Sigmoid colon (tissue), 7 donors: ENCODE measurements around the gene C2CD5. TPM values are rescaled to one million over a fixed set of nuclear protein-coding genes. Genes with fewer than 3 reads are reported as not detected.
"Not testable (repeated sequence)": the region's sequence is repeated elsewhere in the genome, so short reads cannot be mapped to it uniquely, and the experiment has no call there.

Experiments
- DNase-seq: peaks from one replicate; pipeline ENCODE4 v3.0.0-alpha.2; 2019
- H3K27ac ChIP-seq, 4 donors: fragments of 200-600 bp; sonication (generic); one replicate each; pipeline ENCODE4 v1.5.1; 2016 to 2019; ENCODE audit warnings: mild to moderate bottlenecking in 1 of 4
- H3K27me3 ChIP-seq, 3 donors: fragments of 200-600 bp; sonication (generic); one replicate each; pipeline ENCODE4 v1.5.1; 2019; ENCODE audit warnings: mild to moderate bottlenecking in 1 of 3
- H3K36me3 ChIP-seq, 4 donors: fragments of 200-600 bp; sonication (generic); one replicate each; pipeline ENCODE4 v1.5.1; 2016 to 2019
- H3K4me1 ChIP-seq, 4 donors: fragments of 200-600 bp; sonication (generic); one replicate each; pipeline ENCODE4 v1.5.1; 2017 to 2019
- H3K4me3 ChIP-seq, 4 donors: fragments of 200-600 bp; sonication (generic); one replicate each; pipeline ENCODE4 v1.5.1; 2017 to 2019; ENCODE audit warnings: mild to moderate bottlenecking in 2 of 4, moderate library complexity in 1 of 4
- H3K9me3 ChIP-seq, 4 donors: fragments of 200-600 bp in 3 of 4; sonication (generic) in 3 of 4; one replicate each; pipeline versions ENCODE4 v1.5.1 to v1.6.1; 2013 to 2019
- CTCF ChIP-seq, 4 experiments: fragments of 450-650 bp in 3 of 4; fragments of 200-600 bp in 1 of 4; IDR thresholded peaks; one replicate each; pipeline ENCODE4 v1.5.1; 2016 to 2019; ENCODE audit warnings: antibody characterized with exemption in 4 of 4, mild to moderate bottlenecking in 3 of 4, moderate library complexity in 2 of 4
- EP300 ChIP-seq, 4 donors: sonication (generic); formaldehyde crosslinking; IDR thresholded peaks; one replicate each; pipeline ENCODE4 v1.6.1; 2017; ENCODE audit warnings: antibody characterized with exemption in 4 of 4
- POLR2A ChIP-seq, 2 donors: fragments of 450-650 bp; IDR thresholded peaks; one replicate each; pipeline ENCODE4 v1.6.1; 2016; ENCODE audit warnings: antibody characterized with exemption in 2 of 2, mild to moderate bottlenecking in 2 of 2, moderate library complexity in 2 of 2
- POLR2AphosphoS5 ChIP-seq, 4 donors: sonication (generic); formaldehyde crosslinking; IDR thresholded peaks; one replicate each; pipeline ENCODE4 v1.6.1; 2017; ENCODE audit warnings: antibody characterized with exemption in 4 of 4
- WGBS, 2 donors: extraction: QIAGEN DNeasy Blood & Tissue Kit; methylation state at CpG; one replicate each; pipeline ENCODE4 v1.1.7; 2013; 5-methylcytosine and 5-hydroxymethylcytosine counted together
- intact Hi-C: fragments of 100-400 bp; cut with DNase I; formaldehyde crosslinking; loops from one replicate; pipeline ENCODE4 v1.15.1; 2023
- polyA plus RNA-seq, 3 donors: library from polyadenylated mRNA; stranded (reverse); fragments of 200-250 nt; gene quantifications; one replicate each; pipeline ENCODE4 v1.2.3, GENCODE V29; 2013
- total RNA-seq, 4 donors: library from RNA; depleted of rRNA; stranded (reverse); fragments of >200 nt; gene quantifications; one replicate each; pipeline ENCODE4 v1.1.0, GENCODE V29; 2016
- donor health status: healthy with polysubstance abuse.
- donor health status: Bipolar disorder and iron deficiency.
- donor health status: healthy.

C2CD5 gene
- total and polyA plus RNA-seq, 7 donors = 21.6 to 60.1 (median 40.7) TPM

GRCh38 chr12:22481547-22482104, 62.7 kb downstream of the C2CD5 start:
- intact Hi-C loops = no loop called here
- Histone ChIP-seq H3K36me3 (peaks cover 0 to 60% (median 13%) of the 10 kb centered on the region in 4 donors), H3K4me3 (no peak overlapping the region), H3K27me3 (no peaks in the 10 kb centered on the region), H3K4me1 (no peaks in the 10 kb centered on the region), H3K27ac (no peak overlapping the region), H3K9me3 (no peaks in the 10 kb centered on the region)
- no peak for DNase-seq
- WGBS, 2 donors = 24 to 74% methylated on average over 5 of the region's 5 CpGs
- TF ChIP-seq POLR2A (IDR thresholded peaks at IDR 0.05) = no peak
- TF ChIP-seq CTCF (IDR thresholded peaks at IDR 0.05) = no peak
- no peak for TF ChIP-seq POLR2AphosphoS5 (IDR thresholded peaks at IDR 0.05)
- TF ChIP-seq EP300 (IDR thresholded peaks at IDR 0.05) = no peak

DNA sequence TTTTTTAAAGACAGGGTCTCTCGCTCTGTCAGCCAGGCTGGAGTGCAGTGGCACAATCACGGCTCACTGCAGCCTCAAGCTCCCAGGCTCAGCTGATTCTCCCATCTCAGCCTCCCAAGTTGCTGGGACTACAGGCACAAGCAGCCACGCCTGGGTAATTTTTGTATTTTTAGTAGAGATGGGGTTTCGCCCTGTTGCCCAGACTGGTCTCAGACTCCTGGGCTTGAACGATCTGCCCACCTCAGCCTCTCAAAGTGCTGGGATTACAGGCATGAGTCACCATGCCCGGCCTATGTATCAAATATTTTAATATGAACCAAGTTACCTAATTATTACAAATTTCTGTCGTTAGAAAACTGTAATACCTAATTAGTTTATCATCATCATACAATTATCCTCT, 63.5 kb downstream of the C2CD5 start:
- peaks cover 0 to 60% (median 13%) of the 10 kb centered on the region in 4 donors for H3K36me3 ChIP-seq
- WGBS, 2 donors = 79 to 88% methylated on average over 7 of the region's 7 CpGs
- H3K4me3 ChIP-seq, H3K27ac ChIP-seq, DNase-seq, H3K9me3 ChIP-seq, H3K27me3 ChIP-seq, H3K4me1 ChIP-seq, intact Hi-C loops: not testable (repeated sequence)

DNA sequence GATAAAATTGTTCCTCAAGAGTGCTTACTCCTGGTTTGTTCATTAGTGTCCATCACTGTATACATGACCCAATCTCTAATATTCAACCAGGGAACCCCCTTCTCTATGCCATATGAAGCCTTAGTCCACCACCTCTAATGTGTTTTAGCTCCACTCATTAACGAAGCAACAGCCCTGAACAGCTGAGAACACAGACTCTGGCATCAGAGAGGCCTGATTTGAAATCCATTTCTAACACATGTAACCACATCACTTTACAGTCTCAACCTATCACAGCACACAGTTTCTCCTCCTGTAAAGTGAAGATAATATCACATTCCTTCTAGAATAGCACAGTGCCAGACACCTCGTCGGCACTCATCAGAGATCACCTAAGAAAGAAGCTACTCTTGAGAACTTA, 64.3 kb downstream of the C2CD5 start:
- Histone ChIP-seq H3K27me3 (no peaks in the 10 kb centered on the region), H3K9me3 (no peaks in the 10 kb centered on the region), H3K27ac (no peak overlapping the region), H3K4me1 (no peaks in the 10 kb centered on the region), H3K36me3 (peaks cover 0 to 63% (median 13%) of the 10 kb centered on the region in 4 donors), H3K4me3 (no peak overlapping the region)
- TF ChIP-seq POLR2A (IDR thresholded peaks at IDR 0.05) (no peak), POLR2AphosphoS5 (IDR thresholded peaks at IDR 0.05) (no peak), CTCF (IDR thresholded peaks at IDR 0.05) (no peak), EP300 (IDR thresholded peaks at IDR 0.05) (no peak)
- DNase-seq = no peak
- intact Hi-C loops = no loop called here
- 87 to 89% methylated on average over 3 of the region's 3 CpGs for WGBS, 2 donors

- TF ChIP-seq CTCF (IDR thresholded peaks at IDR 0.05) (no peak), POLR2A (IDR thresholded peaks at IDR 0.05) (no peak), EP300 (IDR thresholded peaks at IDR 0.05) (no peak), POLR2AphosphoS5 (IDR thresholded peaks at IDR 0.05) (no peak)
- no peaks in the 10 kb centered on the region for H3K4me1 ChIP-seq
- intact Hi-C loops = no loop called here
- no peak overlapping the region for H3K4me3 ChIP-seq
- DNase-seq = no peak
- H3K36me3 ChIP-seq = peaks cover 7 to 64% (median 7%) of the 10 kb centered on the region in 4 donors
- H3K9me3 ChIP-seq = no peaks in the 10 kb centered on the region
- H3K27me3 ChIP-seq = no peaks in the 10 kb centered on the region
- H3K27ac ChIP-seq = no peak overlapping the region
- 81 to 82% methylated on average over 2 of the region's 2 CpGs for WGBS, 2 donors
These were observed 66.5 kb downstream of the C2CD5 start for GRCh38 chr12:22477894-22478287.

DNA sequence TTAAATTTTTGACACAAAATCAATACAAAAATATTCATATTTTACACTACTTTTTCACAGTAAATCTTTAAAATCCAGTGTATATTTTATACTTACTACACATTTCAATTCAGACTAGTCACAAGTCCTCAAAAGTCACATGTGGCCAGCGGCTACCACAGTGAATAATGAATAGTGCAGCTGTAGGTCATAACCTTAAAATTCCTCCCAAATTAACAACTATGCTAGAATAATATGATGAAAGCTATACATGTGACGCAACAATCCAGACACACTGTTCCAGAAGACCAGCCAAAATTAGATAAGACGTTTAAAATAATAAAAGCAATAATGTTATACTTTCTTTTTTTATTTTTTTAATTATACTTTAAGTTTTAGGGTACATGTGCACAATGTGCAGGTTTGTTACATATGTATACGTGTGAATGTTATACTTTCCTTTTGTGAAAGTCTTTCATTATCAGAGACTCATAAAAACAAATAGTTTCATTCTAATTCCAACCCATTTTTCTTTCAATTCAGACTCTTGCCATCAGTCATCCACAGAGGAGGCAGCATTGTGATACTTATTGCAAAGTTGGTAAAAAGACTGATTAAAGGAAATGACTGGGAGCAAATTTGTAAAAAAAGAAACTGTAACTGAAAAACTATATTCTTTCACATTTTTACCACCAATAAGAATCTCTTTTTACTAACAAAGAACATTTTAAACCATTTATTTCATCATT, 67.0 kb downstream of the C2CD5 start:
- intact Hi-C loops = no loop called here
- TF ChIP-seq CTCF (IDR thresholded peaks at IDR 0.05) (no peak), POLR2AphosphoS5 (IDR thresholded peaks at IDR 0.05) (no peak), EP300 (IDR thresholded peaks at IDR 0.05) (no peak), POLR2A (IDR thresholded peaks at IDR 0.05) (no peak)
- H3K27me3 ChIP-seq = no peaks in the 10 kb centered on the region
- WGBS, 2 donors = 83 to 90% methylated on average over 4 of the region's 4 CpGs
- peaks cover 1 to 64% (median 6%) of the 10 kb centered on the region in 4 donors for H3K36me3 ChIP-seq
- H3K4me3 ChIP-seq = no peak overlapping the region
- H3K4me1 ChIP-seq = no peaks in the 10 kb centered on the region
- no peak overlapping the region for H3K27ac ChIP-seq
- no peak for DNase-seq
- no peaks in the 10 kb centered on the region for H3K9me3 ChIP-seq
